Dedifferentiated amniotic fluid mesenchymal stem cell (primary cell): ENCODE measurements around the gene ATP6V0D1.

Source experiments
- DNase-seq: peaks from one replicate; pipeline ENCODE4 v3.0.0-alpha.2; 2016; ENCODE audit errors: extremely low spot score

The ATP6V0D1 gene

GRCh38 chr16:67407176-67407787 is 73.7 kb downstream of the ATP6V0D1 start:
- no peak for DNase-seq

GRCh38 chr16:67406111-67406971 is 74.6 kb downstream of the ATP6V0D1 start:
- DNase-seq = peak; percentile 79

- no peak for DNase-seq
Measured at GRCh38 chr16:67405336-67405735, 75.6 kb downstream of the ATP6V0D1 start.

GRCh38 chr16:67404740-67405226 is 76.2 kb downstream of the ATP6V0D1 start:
- no peak for DNase-seq

GRCh38 chr16:67403976-67404555 is 76.9 kb downstream of the ATP6V0D1 start:
- DNase-seq = no peak

- no peak for DNase-seq
Measured at GRCh38 chr16:67400901-67401300, 80.1 kb downstream of the ATP6V0D1 start.

GRCh38 chr16:67399749-67400704 is 80.9 kb downstream of the ATP6V0D1 start:
- DNase-seq = no peak

GRCh38 chr16:67399218-67399733 is 81.7 kb downstream of the ATP6V0D1 start:
- DNase-seq = no peak

- DNase-seq = no peak
Measured at GRCh38 chr16:67398546-67399217, 82.3 kb downstream of the ATP6V0D1 start.

- DNase-seq = no peak
Measured at GRCh38 chr16:67397812-67398545, 83.0 kb downstream of the ATP6V0D1 start.

- DNase-seq = no peak
Measured at GRCh38 chr16:67397036-67397801, 83.7 kb downstream of the ATP6V0D1 start.

- peak; percentile 35 for DNase-seq
Measured at GRCh38 chr16:67396159-67397035, 84.6 kb downstream of the ATP6V0D1 start.

GRCh38 chr16:67395458-67396158 is 85.3 kb downstream of the ATP6V0D1 start:
- no peak for DNase-seq

- DNase-seq = no peak
Measured at GRCh38 chr16:67395105-67395457, 85.9 kb downstream of the ATP6V0D1 start.

GRCh38 chr16:67394155-67395104 is 86.5 kb downstream of the ATP6V0D1 start:
- no peak for DNase-seq

- DNase-seq = no peak
Measured at GRCh38 chr16:67393788-67394154, 87.2 kb downstream of the ATP6V0D1 start.
